K562 (cell line): ENCODE data around the gene DGUOK. TPM values are rescaled to one million over a fixed set of nuclear protein-coding genes. Genes with fewer than 3 reads are reported as not detected.

Experiments
- ATAC-seq: fragments of 200-7000 bp; cut with Tn5 transposase; 3 replicates; pipeline ENCODE4 v1.9.1; 2020; ENCODE audit warnings: moderate library complexity
- BruUV-seq: library from RNA; stranded (reverse); fragments of 400-500 nt; replicated peaks from 2 replicates; lab custom pipeline; 2021; lab: Mats Ljungman, UMichigan
- CTCF ChIA-PET: fragments of 300-600 bp; formaldehyde crosslinking; extraction: SDS; loops from one replicate; lab custom pipeline; 2021; ENCODE audit warnings: low intra/inter-chr PET ratio; lab: Yijun Ruan, JAX
- POLR2A ChIA-PET: fragments of 300-600, 350-650 bp; sonication (Branson Sonifier 250); formaldehyde crosslinking; extraction: SDS; loops from one replicate; lab custom pipeline; 2021; ENCODE audit warnings: antibody characterized with exemption, inconsistent platforms; lab: Yijun Ruan, JAX
- DNase-seq, 4 experiments: peaks; one replicate each; pipeline versions ENCODE4 v3.0.0 to v3.0.0-alpha.2; 2011 to 2018; ENCODE audit warnings: low spot score in 3 of 4, mixed read lengths in 3 of 4; ENCODE audit errors: extremely low read depth in 1 of 4
- FAIRE-seq: peaks from 2 replicates; lab custom pipeline; 2011; peaks lifted over from hg19 to GRCh38; lab: Jason Lieb, UNC
- H2AFZ ChIP-seq: 2 replicates; pipeline ENCODE4 v1.6.0; 2011; ENCODE audit warnings: low read depth, low read length, control low read depth, inconsistent platforms
- H3K27ac ChIP-seq: fragments of 200-600 bp; 3 replicates; pipeline ENCODE4 v1.8.0; 2011; ENCODE audit warnings: low read depth, mild to moderate bottlenecking, control low read depth, inconsistent platforms, low read length, moderate library complexity, mixed read lengths; ENCODE audit errors: extremely low read depth
- H3K27me3 ChIP-seq, 2 experiments: fragments of 300-600 bp in 1 of 2; 2 replicates in 1 of 2; 3 replicates in 1 of 2; pipeline versions ENCODE4 v1.6.0 to v1.8.0; 2011; ENCODE audit warnings: inconsistent platforms in 2 of 2, low read length in 2 of 2, mild to moderate bottlenecking in 1 of 2, mixed read lengths in 1 of 2, moderate library complexity in 1 of 2; ENCODE audit not compliant: control insufficient read depth in 2 of 2, insufficient read depth in 2 of 2
- H3K36me3 ChIP-seq: fragments of 300-600 bp; 3 replicates; pipeline ENCODE4 v1.8.0; 2011; ENCODE audit warnings: mild to moderate bottlenecking, low read length, inconsistent platforms; ENCODE audit not compliant: control insufficient read depth, insufficient read depth
- H3K4me1 ChIP-seq, 2 experiments: fragments of 200-600 bp in 1 of 2; replicated peaks in 1 of 2; 2 replicates in 1 of 2; 3 replicates in 1 of 2; pipeline versions ENCODE4 v1.5.1 to v1.8.0; 2011; ENCODE audit warnings: inconsistent platforms in 2 of 2, low read length in 2 of 2, mild to moderate bottlenecking in 1 of 2, mixed read lengths in 1 of 2, moderate library complexity in 1 of 2; ENCODE audit not compliant: control insufficient read depth in 2 of 2, insufficient read depth in 2 of 2
- H3K4me2 ChIP-seq: 2 replicates; pipeline ENCODE4 v1.6.1; 2011; ENCODE audit warnings: low read length, control low read depth, inconsistent platforms, mixed read lengths; ENCODE audit not compliant: insufficient read depth
- H3K4me3 ChIP-seq: fragments of 200-600 bp; sonication (generic), shearing (Covaris generic); 2 replicates; pipeline ENCODE4 v1.5.1; 2016; ENCODE audit warnings: control low read depth, inconsistent platforms
- H3K79me2 ChIP-seq: fragments of 200-600 bp; 3 replicates; pipeline ENCODE4 v1.8.0; 2011; ENCODE audit warnings: low read length, inconsistent platforms; ENCODE audit not compliant: control insufficient read depth, insufficient read depth
- H3K9ac ChIP-seq, 2 experiments: 2 replicates each; pipeline versions ENCODE4 v1.6.0 to v1.6.1; 2011; ENCODE audit warnings: low read depth in 2 of 2, low read length in 2 of 2, control low read depth in 1 of 2, inconsistent platforms in 1 of 2, mild to moderate bottlenecking in 1 of 2, mixed read lengths in 1 of 2; ENCODE audit not compliant: insufficient read depth in 1 of 2
- H3K9me1 ChIP-seq: one replicate; pipeline ENCODE4 v1.6.0; 2011; ENCODE audit warnings: inconsistent platforms, mild to moderate bottlenecking, low read length, moderate library complexity; ENCODE audit not compliant: control insufficient read depth, insufficient read depth
- H3K9me3 ChIP-seq: replicated peaks from 2 replicates; pipeline ENCODE4 v1.5.1; 2011; ENCODE audit warnings: low read depth, low read length, inconsistent platforms; ENCODE audit not compliant: control insufficient read depth, insufficient read depth
- H4K20me1 ChIP-seq: replicated peaks from 2 replicates; pipeline ENCODE4 v1.6.1; 2011; ENCODE audit warnings: low read length, inconsistent platforms, mixed read lengths; ENCODE audit not compliant: control insufficient read depth, insufficient read depth
- C11orf30 ChIP-seq: fragments of 450-650 bp; IDR thresholded peaks from 2 replicates; pipeline ENCODE4 v1.6.1; 2016; ENCODE audit warnings: low read depth, mild to moderate bottlenecking
- CC2D1A ChIP-seq: fragments of 450-650 bp; IDR thresholded peaks from 2 replicates; pipeline ENCODE4 v1.6.1; 2017; ENCODE audit warnings: mild to moderate bottlenecking
- GTF2F1 ChIP-seq: IDR thresholded peaks from 2 replicates; pipeline ENCODE4 v1.6.1; 2011; ENCODE audit warnings: low read depth, low read length, improper control_type of control experiment
- MAFF ChIP-seq: IDR thresholded peaks from 2 replicates; pipeline ENCODE4 v1.6.1; 2012; ENCODE audit warnings: low read length, improper control_type of control experiment
- MAFG ChIP-seq: fragments of 450-650 bp; conservative IDR thresholded peaks from 2 replicates; pipeline ENCODE4 v1.6.1; 2016; ENCODE audit warnings: missing genetic modification characterization, missing compliant biosample characterization
- MECOM ChIP-seq: fragments of 250-450 bp; sonication (Bioruptor Pico); IDR thresholded peaks from 2 replicates; pipeline ENCODE4 v1.8.0; 2022; ENCODE audit warnings: inconsistent platforms
- MTA3 ChIP-seq: fragments of 450-650 bp; formaldehyde crosslinking; IDR thresholded peaks from 2 replicates; pipeline ENCODE4 v1.6.1; 2017; ENCODE audit warnings: mild to moderate bottlenecking, borderline replicate concordance
- POLR2AphosphoS2 ChIP-seq: IDR thresholded peaks from 2 replicates; pipeline ENCODE4 v1.6.1; 2012; ENCODE audit warnings: low read length, improper control_type of control experiment
- SIN3A ChIP-seq, 2 experiments: fragments of 150-350 bp in 1 of 2; IDR thresholded peaks; 2 replicates each; pipeline ENCODE4 v1.6.1; 2011 to 2016; ENCODE audit warnings: borderline replicate concordance in 2 of 2, low read depth in 2 of 2, low read length in 2 of 2, mild to moderate bottlenecking in 2 of 2, moderate library complexity in 2 of 2; ENCODE audit not compliant: control insufficient read depth in 1 of 2
- ZNF316 ChIP-seq: fragments of 450-650 bp; IDR thresholded peaks from 2 replicates; pipeline ENCODE4 v1.6.1; 2016
- WGBS: fragments of 100-300 bp; shearing (Covaris generic); methylation state at CpG from one replicate; pipeline ENCODE4 v1.1.6; 2016; ENCODE audit warnings: low coverage, mixed read lengths; ENCODE audit not compliant: insufficient coverage; ENCODE audit errors: missing lambda C conversion rate; 5-methylcytosine and 5-hydroxymethylcytosine counted together
- in situ Hi-C: fragments of 300-500 bp; cut with MboI; formaldehyde crosslinking; loops from 4 replicates; pipeline ENCODE4 v1.15.0; 2018; ENCODE audit warnings: inconsistent platforms, mixed read lengths
- intact Hi-C: fragments of 100-400 bp; cut with micrococcal nuclease; formaldehyde crosslinking; loops from 2 replicates; pipeline ENCODE4 v1.14.2; 2022
- polyA plus RNA-seq, 8 experiments: library from polyadenylated mRNA; depleted of rRNA in 4 of 8; stranded (reverse) in 5 of 8; unstranded in 3 of 8; fragments of >200 nt; fragmentation: Nextera tagmentation in 2 of 8; fragmentation: Illumina TruSeq in 1 of 8; extraction: Ambion mirVana in 2 of 8; extraction: Trizol in 1 of 8; gene quantifications; 2 replicates each; pipeline versions ENCODE4 v1.2.1 to v1.2.3, GENCODE V29; 2011 to 2014; ENCODE audit warnings: inconsistent platforms in 1 of 8, missing spikeins in 1 of 8
- total RNA-seq, 7 experiments: library from RNA; depleted of rRNA in 6 of 7; stranded (reverse); fragments of >200 nt in 6 of 7; fragmentation: Illumina TruSeq in 2 of 7; extraction: Trizol in 2 of 7; gene quantifications; 2 replicates each; pipeline versions ENCODE4 v1.2.1 to v1.2.3, GENCODE V29; 2011 to 2021; ENCODE audit warnings: low replicate concordance in 1 of 7
- TF ChIP-seq, protein P1 (sequence below), 2 experiments: fragments of 450-650 bp; IDR thresholded peaks; 2 replicates each; pipeline ENCODE4 v1.6.1; 2016
- TF ChIP-seq, protein P2 (sequence below): fragments of 250-450 bp; sonication (Bioruptor Pico); IDR thresholded peaks from 2 replicates; pipeline ENCODE4 v1.6.1; 2021; ENCODE audit warnings: mild to moderate bottlenecking

DGUOK gene
- total and polyA plus RNA-seq, 9 of the 15 experiments (the other 6 are each of a cell fraction or from before 2014, with no cell fraction given) = 67.0 to 288 (median 126) TPM

DNA sequence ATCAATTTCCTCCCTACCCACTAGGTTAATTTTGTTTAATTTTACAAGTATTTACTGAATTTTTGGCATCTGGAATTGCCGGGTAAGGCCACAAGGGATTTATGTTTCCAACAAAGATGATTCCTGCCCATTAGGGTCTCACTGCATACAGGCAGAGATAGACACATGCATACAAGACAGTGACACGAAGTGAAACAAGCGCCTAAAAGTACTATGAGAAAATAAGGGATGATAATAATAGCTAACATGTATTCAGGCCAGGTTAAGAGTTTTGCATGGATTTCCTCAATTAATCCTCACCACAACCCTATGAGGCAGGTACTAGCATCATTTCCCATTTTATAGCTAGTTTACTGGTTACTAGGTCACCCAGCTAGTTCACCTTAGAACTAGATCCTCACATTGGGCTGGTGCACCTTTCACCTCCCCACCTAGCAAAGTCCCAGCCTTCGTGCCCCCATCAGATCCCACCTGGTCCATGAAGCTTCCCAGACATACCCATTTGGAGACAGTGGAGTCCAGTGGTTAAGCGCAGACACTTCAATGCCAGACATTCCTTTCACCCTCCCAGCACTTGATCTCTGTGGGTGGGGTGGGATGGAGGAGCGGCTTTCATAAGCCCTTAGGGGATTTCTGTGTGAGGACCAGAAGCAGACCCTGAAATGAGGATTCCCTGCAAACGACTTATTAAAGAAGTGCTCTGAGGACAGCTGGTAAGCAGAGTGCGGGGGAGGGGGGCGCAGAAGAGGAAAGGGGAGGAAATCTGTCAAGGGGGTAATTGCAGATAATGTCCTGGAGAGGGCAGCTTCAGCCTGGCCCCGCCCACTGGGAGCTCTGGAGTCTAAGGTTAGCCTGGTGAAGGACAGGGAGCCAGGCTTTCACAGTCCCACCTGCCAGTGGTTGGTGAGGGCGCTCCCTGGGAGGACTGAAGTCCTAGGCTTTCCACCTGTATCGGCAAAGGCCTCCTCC is 5.8 kb upstream of the DGUOK start (continued):
- 0 out of 4 replicates have a peak, but pooled peaks of 1 of the 2 experiments have one; percentile 31 for TF ChIP-seq SIN3A (IDR thresholded peaks at IDR 0.05; ENCODE audit: borderline replicate concordance in 2 of 2, control insufficient read depth in 1 of 2, low read depth in 2 of 2, low read length in 2 of 2)

DNA sequence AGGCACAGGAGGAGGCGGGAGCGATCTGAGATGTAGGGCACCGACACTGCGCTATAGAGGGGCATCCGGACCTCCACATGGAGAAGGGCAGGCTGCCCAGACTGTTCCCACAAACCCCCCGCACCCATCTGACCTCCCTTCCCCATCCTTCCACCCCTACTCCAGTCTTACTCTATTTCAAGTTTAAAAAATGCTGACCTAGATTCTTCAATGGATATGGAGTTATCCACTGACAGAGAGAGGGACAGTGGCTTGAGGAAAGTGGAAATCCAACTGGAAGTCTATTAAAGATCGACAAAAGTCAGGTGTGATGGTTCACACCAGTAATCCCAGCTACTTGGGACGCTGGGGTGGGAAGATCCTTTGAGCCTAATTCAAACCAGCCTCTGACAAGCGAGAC is 5.1 kb upstream of the DGUOK start:
- no peaks in the 10 kb centered on the region for H3K27me3 ChIP-seq
- TF ChIP-seq ZNF316 = peak; percentile 90
- TF ChIP-seq, protein P1, sequence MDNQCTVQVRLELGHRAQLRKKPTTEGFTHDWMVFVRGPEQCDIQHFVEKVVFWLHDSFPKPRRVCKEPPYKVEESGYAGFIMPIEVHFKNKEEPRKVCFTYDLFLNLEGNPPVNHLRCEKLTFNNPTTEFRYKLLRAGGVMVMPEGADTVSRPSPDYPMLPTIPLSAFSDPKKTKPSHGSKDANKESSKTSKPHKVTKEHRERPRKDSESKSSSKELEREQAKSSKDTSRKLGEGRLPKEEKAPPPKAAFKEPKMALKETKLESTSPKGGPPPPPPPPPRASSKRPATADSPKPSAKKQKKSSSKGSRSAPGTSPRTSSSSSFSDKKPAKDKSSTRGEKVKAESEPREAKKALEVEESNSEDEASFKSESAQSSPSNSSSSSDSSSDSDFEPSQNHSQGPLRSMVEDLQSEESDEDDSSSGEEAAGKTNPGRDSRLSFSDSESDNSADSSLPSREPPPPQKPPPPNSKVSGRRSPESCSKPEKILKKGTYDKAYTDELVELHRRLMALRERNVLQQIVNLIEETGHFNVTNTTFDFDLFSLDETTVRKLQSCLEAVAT (IDR thresholded peaks at IDR 0.05) = no peak
- 0 out of 2 replicates have a peak, but pooled peaks have one; percentile 28 for TF ChIP-seq MAFG (tag)
- no peak for TF ChIP-seq GTF2F1
- no peak for TF ChIP-seq POLR2AphosphoS2
- TF ChIP-seq C11orf30 = peak; percentile 83
- TF ChIP-seq, protein P2, sequence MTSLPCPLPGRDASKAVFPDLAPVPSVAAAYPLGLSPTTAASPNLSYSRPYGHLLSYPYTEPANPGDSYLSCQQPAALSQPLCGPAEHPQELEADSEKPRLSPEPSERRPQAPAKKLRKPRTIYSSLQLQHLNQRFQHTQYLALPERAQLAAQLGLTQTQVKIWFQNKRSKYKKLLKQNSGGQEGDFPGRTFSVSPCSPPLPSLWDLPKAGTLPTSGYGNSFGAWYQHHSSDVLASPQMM (CRISPR knock-in tag) = no peak
- no peak for TF ChIP-seq MTA3
- TF ChIP-seq MECOM (CRISPR knock-in tag) = no peak
- TF ChIP-seq CC2D1A = 0 out of 2 replicates have a peak, but pooled peaks have one; percentile 0
- peak; percentile 10; the same call in 1 of the 2 replicates for TF ChIP-seq MAFF
- TF ChIP-seq, all 486 proteins: peak for 5
- Histone ChIP-seq H3K4me1 (peaks cover 12 to 21% of the 10 kb centered on the region in 2 experiments), H3K4me3 (no peak overlapping the region), H3K27ac (no peak overlapping the region), H3K79me2 (no peaks in the 10 kb centered on the region), H2AFZ (peak overlapping the region; percentile 93), H3K36me3 (no peaks in the 10 kb centered on the region), H3K9me3 (no peaks in the 10 kb centered on the region), H3K9me1 (no peaks in the 10 kb centered on the region), H4K20me1 (no peaks in the 10 kb centered on the region), H3K4me2 (peak overlapping the region; percentile 36; the same call in 1 of the 2 replicates), H3K9ac (peak overlapping the region in 1 of 2 experiments; percentile 66; a peak in 2 of 4 replicates)
- no peak for FAIRE-seq
- CTCF ChIA-PET = no interaction called here
- ATAC-seq = peak; percentile 17
- POLR2A ChIA-PET = interaction anchor here (0.7 to 1.4 kb wide), 5 partner anchors 8 to 313 kb away, joined by 3 to 8 read pairs (median 4); partner anchors contain the start of gene BOLA3
- intact Hi-C loops (loop anchor here (1.0 to 10.0 kb wide), 2 partner anchors 66 to 223 kb away; partner anchors contain the start of gene BOLA3), in situ Hi-C loops (no loop called here)
- 64% methylated on average over 9 of the region's 9 CpGs for WGBS
- BruUV-seq = no TSS peak
- no peak for DNase-seq
